NCI-H2196 (cell line): ENCODE results near the gene LCOR.
"Not testable (repeated sequence)": the region's sequence is repeated elsewhere in the genome, so short reads cannot be mapped to it uniquely, and the experiment has no call there.

Source experiments
- DNase-seq: peaks from one replicate; lab custom pipeline; 2025; ENCODE audit not compliant: unreplicated experiment; lab: John Stamatoyannopoulos, UW

Gene LCOR

GRCh38 chr10:96924861-96925260, 92.8 kb downstream of the LCOR start:
- DNase-seq, result no peak

GRCh38 chr10:96930469-96930868, 98.4 kb downstream of the LCOR start:
- DNase-seq, result no peak

- DNase-seq, result no peak
Observed at GRCh38 chr10:96935148-96935547, 103.0 kb downstream of the LCOR start.

GRCh38 chr10:96935810-96936209, 103.7 kb downstream of the LCOR start:
- no peak for DNase-seq

- not testable (repeated sequence) for DNase-seq
Observed at GRCh38 chr10:96943161-96943560, 111.1 kb downstream of the LCOR start.

GRCh38 chr10:96947036-96947435, 114.9 kb downstream of the LCOR start:
- no peak for DNase-seq

- DNase-seq, result no peak
Observed at GRCh38 chr10:96949039-96949683, 117.1 kb downstream of the LCOR start.

- no peak for DNase-seq
Observed at GRCh38 chr10:96951954-96952353, 119.9 kb downstream of the LCOR start.

- no peak for DNase-seq
Observed at GRCh38 chr10:96955794-96956193, 123.7 kb downstream of the LCOR start.

- no peak for DNase-seq
Observed at GRCh38 chr10:96958071-96958470, 126.0 kb downstream of the LCOR start.

GRCh38 chr10:96959733-96960132, 127.6 kb downstream of the LCOR start:
- DNase-seq, result no peak

GRCh38 chr10:96960872-96961271, 128.8 kb downstream of the LCOR start:
- no peak for DNase-seq

GRCh38 chr10:96964131-96964530, 132.0 kb downstream of the LCOR start:
- DNase-seq, result no peak

GRCh38 chr10:96967847-96968246, 135.7 kb downstream of the LCOR start:
- no peak for DNase-seq

- no peak for DNase-seq
Observed at GRCh38 chr10:96968682-96969423, 136.8 kb downstream of the LCOR start.

- DNase-seq, result no peak
Observed at GRCh38 chr10:96971324-96971723, 139.2 kb downstream of the LCOR start.

GRCh38 chr10:96972264-96972663, 140.2 kb downstream of the LCOR start:
- DNase-seq, result no peak

GRCh38 chr10:96973809-96974747, 142.0 kb downstream of the LCOR start:
- no peak for DNase-seq

GRCh38 chr10:96975136-96975535, 143.0 kb downstream of the LCOR start:
- no peak for DNase-seq

GRCh38 chr10:96978621-96979154, 146.6 kb downstream of the LCOR start:
- DNase-seq, result no peak

- no peak for DNase-seq
Observed at GRCh38 chr10:96982149-96982930, 150.2 kb downstream of the LCOR start.
